ENCODE measurements around the gene PLEKHM3. TPM values are rescaled to one million over a fixed set of nuclear protein-coding genes. Genes with fewer than 3 reads are reported as not detected.

PLEKHM3 gene
- total and polyA plus RNA-seq, 4 donors, result 3.0 to 18.3 (median 5.5) TPM

- Histone ChIP-seq H3K27me3 (ENCODE audit: control insufficient read depth in 4 of 4, insufficient read depth in 4 of 4, low read length in 3 of 4) (no peaks in the 10 kb centered on the region), H3K4me3 (ENCODE audit: low read depth in 1 of 3, low read length in 3 of 3) (no peak overlapping the region), H3K4me1 (ENCODE audit: control insufficient read depth in 4 of 4, insufficient read depth in 4 of 4, low read length in 3 of 4) (no peaks in the 10 kb centered on the region), H3K9me3 (ENCODE audit: control insufficient read depth in 4 of 4, low read length in 3 of 4) (no peaks in the 10 kb centered on the region), H3K9ac (ENCODE audit: low read depth in 1 of 2, low read length in 2 of 2) (no peak overlapping the region), H3K27ac (ENCODE audit: low read depth in 1 of 2, low read length in 2 of 2) (no peak overlapping the region), H3K36me3 (ENCODE audit: control insufficient read depth in 4 of 4, insufficient read depth in 3 of 4, low read depth in 1 of 4, low read length in 3 of 4) (no peaks in the 10 kb centered on the region)
- no peak for DNase-seq (ENCODE audit: low spot score)
- TF ChIP-seq ATF3 (IDR thresholded peaks at IDR 0.05), result no peak
- TF ChIP-seq YY1 (IDR thresholded peaks at IDR 0.05), result no peak
- 77% methylated on average over 2 of the region's 2 CpGs for WGBS
Observed at GRCh38 chr2:208049441-208049840, 24.1 kb upstream of the PLEKHM3 start.

GRCh38 chr2:208049006-208049405, 23.7 kb upstream of the PLEKHM3 start:
- DNase-seq (ENCODE audit: low spot score), result no peak
- 92% methylated on average over 4 of the region's 4 CpGs for WGBS
- Histone ChIP-seq H3K9ac (ENCODE audit: low read depth in 1 of 2, low read length in 2 of 2) (no peak overlapping the region), H3K27ac (ENCODE audit: low read depth in 1 of 2, low read length in 2 of 2) (no peak overlapping the region), H3K9me3 (ENCODE audit: control insufficient read depth in 4 of 4, low read length in 3 of 4) (no peaks in the 10 kb centered on the region), H3K36me3 (ENCODE audit: control insufficient read depth in 4 of 4, insufficient read depth in 3 of 4, low read depth in 1 of 4, low read length in 3 of 4) (no peaks in the 10 kb centered on the region), H3K27me3 (ENCODE audit: control insufficient read depth in 4 of 4, insufficient read depth in 4 of 4, low read length in 3 of 4) (no peaks in the 10 kb centered on the region), H3K4me3 (ENCODE audit: low read depth in 1 of 3, low read length in 3 of 3) (no peak overlapping the region), H3K4me1 (ENCODE audit: control insufficient read depth in 4 of 4, insufficient read depth in 4 of 4, low read length in 3 of 4) (no peaks in the 10 kb centered on the region)
- TF ChIP-seq GABPA (IDR thresholded peaks at IDR 0.05 in 1 of 2, conservative IDR thresholded peaks at IDR 0.05 in 1 of 2) (no peak), JUND (IDR thresholded peaks at IDR 0.05) (no peak), NR2F2 (IDR thresholded peaks at IDR 0.05) (no peak), SP1 (IDR thresholded peaks at IDR 0.05) (no peak), TAF1 (conservative IDR thresholded peaks at IDR 0.05) (no peak), EGR1 (IDR thresholded peaks at IDR 0.05; ENCODE audit: low read depth in 2 of 2) (no peak), ATF3 (IDR thresholded peaks at IDR 0.05) (no peak), YY1 (IDR thresholded peaks at IDR 0.05) (no peak)

GRCh38 chr2:208047840-208048239, 22.5 kb upstream of the PLEKHM3 start:
- H3K27ac ChIP-seq (ENCODE audit: low read depth in 1 of 2, low read length in 2 of 2), result no peak overlapping the region
- no peak for DNase-seq (ENCODE audit: low spot score)
- H3K9me3 ChIP-seq (ENCODE audit: control insufficient read depth in 4 of 4, low read length in 3 of 4), result no peaks in the 10 kb centered on the region
- no peak for TF ChIP-seq EGR1 (IDR thresholded peaks at IDR 0.05; ENCODE audit: low read depth in 2 of 2)
- TF ChIP-seq YY1 (IDR thresholded peaks at IDR 0.05), result no peak
- no peak for TF ChIP-seq HNF4G (IDR thresholded peaks at IDR 0.05)
- TF ChIP-seq REST (IDR thresholded peaks at IDR 0.05), result no peak
- TF ChIP-seq ATF3 (IDR thresholded peaks at IDR 0.05), result no peak
- TF ChIP-seq CTCF (IDR thresholded peaks at IDR 0.05; ENCODE audit: low read depth, low read length, missing input control), result no peak
- TF ChIP-seq FOXA1 (IDR thresholded peaks at IDR 0.05), result no peak
- no peak for TF ChIP-seq GABPA (IDR thresholded peaks at IDR 0.05 in 1 of 2, conservative IDR thresholded peaks at IDR 0.05 in 1 of 2)
- no peak for TF ChIP-seq TAF1 (conservative IDR thresholded peaks at IDR 0.05)
- TF ChIP-seq ZBTB33 (IDR thresholded peaks at IDR 0.05), result no peak
- no peak for TF ChIP-seq FOXA2 (IDR thresholded peaks at IDR 0.05)
- no peak for TF ChIP-seq NR2F2 (IDR thresholded peaks at IDR 0.05)
- H3K4me1 ChIP-seq (ENCODE audit: control insufficient read depth in 4 of 4, insufficient read depth in 4 of 4, low read length in 3 of 4), result no peaks in the 10 kb centered on the region
- no peaks in the 10 kb centered on the region for H3K36me3 ChIP-seq (ENCODE audit: control insufficient read depth in 4 of 4, insufficient read depth in 3 of 4, low read depth in 1 of 4, low read length in 3 of 4)
- no peak overlapping the region for H3K9ac ChIP-seq (ENCODE audit: low read depth in 1 of 2, low read length in 2 of 2)
- H3K27me3 ChIP-seq (ENCODE audit: control insufficient read depth in 4 of 4, insufficient read depth in 4 of 4, low read length in 3 of 4), result no peaks in the 10 kb centered on the region
- WGBS, result 65% methylated on average over 3 of the region's 3 CpGs
- no peak overlapping the region for H3K4me3 ChIP-seq (ENCODE audit: low read depth in 1 of 3, low read length in 3 of 3)

Measured in liver (tissue), 9 donors.